GM12878 (cell line): ENCODE results near the gene PLA2G4E. TPM values are rescaled to one million over a fixed set of nuclear protein-coding genes. Genes with fewer than 3 reads are reported as not detected.

Experiments used
- ATAC-seq: fragments of 200-7000 bp; cut with Tn5 transposase; 3 replicates; pipeline ENCODE4 v1.9.1; 2020; ENCODE audit warnings: mild to moderate bottlenecking, moderate library complexity
- BruUV-seq: library from RNA; stranded (reverse); fragments of 400-500 nt; replicated peaks from 2 replicates; lab custom pipeline; 2021; lab: Mats Ljungman, UMichigan
- CTCF ChIA-PET: fragments of 300-600 bp; sonication (Branson Sonifier 250); formaldehyde crosslinking; extraction: SDS; loops from one replicate; lab custom pipeline; 2021; ENCODE audit warnings: inconsistent platforms; lab: Yijun Ruan, JAX
- POLR2A ChIA-PET: fragments of 350-600 bp; formaldehyde crosslinking; extraction: SDS; loops from one replicate; lab custom pipeline; 2021; ENCODE audit warnings: inconsistent platforms; lab: Charles Lee
- RAD21 ChIA-PET: fragments of 300-600 bp; sonication (Branson Sonifier 250); formaldehyde crosslinking; loops from one replicate; lab custom pipeline; 2023; ENCODE audit warnings: antibody characterized with exemption; ENCODE audit not compliant: unreplicated experiment; lab: Charles Lee
- SMC1A ChIA-PET: fragments of 300-600 bp; sonication (Branson Sonifier 250); formaldehyde crosslinking; loops from one replicate; lab custom pipeline; 2023; ENCODE audit not compliant: unreplicated experiment, uncharacterized antibody; lab: Charles Lee
- DNase-seq: peaks from one replicate; pipeline ENCODE4 v3.0.0-alpha.2; 2011; ENCODE audit warnings: low read depth, low spot score
- FAIRE-seq: peaks from 3 replicates; lab custom pipeline; 2011; peaks lifted over from hg19 to GRCh38; lab: Jason Lieb, UNC
- H2AFZ ChIP-seq: 2 replicates; pipeline ENCODE4 v1.6.0; 2011; ENCODE audit warnings: low read depth, low read length, control low read depth; ENCODE audit not compliant: control insufficient read depth
- H3K27ac ChIP-seq: 2 replicates; pipeline ENCODE4 v1.5.1; 2011; ENCODE audit warnings: control low read depth; ENCODE audit not compliant: control insufficient read depth, insufficient read depth
- H3K27me3 ChIP-seq, 2 experiments: replicated peaks in 1 of 2; 2 replicates each; pipeline versions ENCODE4 v1.6.0 to v1.6.1; 2011; ENCODE audit warnings: low read length in 1 of 2; ENCODE audit not compliant: control insufficient read depth in 2 of 2, insufficient read depth in 2 of 2
- H3K36me3 ChIP-seq, 2 experiments: 2 replicates each; pipeline ENCODE4 v1.5.1; 2011; ENCODE audit warnings: low read length in 1 of 2; ENCODE audit not compliant: control insufficient read depth in 2 of 2, insufficient read depth in 2 of 2
- H3K4me1 ChIP-seq: 2 replicates; pipeline ENCODE4 v1.6.1; 2011; ENCODE audit warnings: mild to moderate bottlenecking, low read length, moderate library complexity, mixed read lengths; ENCODE audit not compliant: control insufficient read depth, insufficient read depth
- H3K4me2 ChIP-seq: 2 replicates; pipeline ENCODE4 v1.6.0; 2011; ENCODE audit warnings: control low read depth; ENCODE audit not compliant: control insufficient read depth, insufficient read depth
- H3K4me3 ChIP-seq: fragments of 200-600 bp; sonication (generic); 2 replicates; pipeline ENCODE4 v1.5.1; 2016
- H3K79me2 ChIP-seq: 2 replicates; pipeline ENCODE4 v1.6.0; 2011; ENCODE audit warnings: low read length; ENCODE audit not compliant: control insufficient read depth, insufficient read depth
- H3K9ac ChIP-seq: 2 replicates; pipeline ENCODE4 v1.8.0; 2011; ENCODE audit warnings: low read length, control low read depth, mixed read lengths; ENCODE audit not compliant: control insufficient read depth, insufficient read depth
- H3K9me3 ChIP-seq: replicated peaks from 3 replicates; pipeline ENCODE4 v1.5.1; 2011; ENCODE audit warnings: mild to moderate bottlenecking, low read length; ENCODE audit not compliant: control insufficient read depth, insufficient read depth
- H4K20me1 ChIP-seq: 2 replicates; pipeline ENCODE4 v1.6.0; 2011; ENCODE audit not compliant: control insufficient read depth, insufficient read depth
- ATF7 ChIP-seq: fragments of 450-650 bp; IDR thresholded peaks from 2 replicates; pipeline ENCODE4 v1.6.1; 2016; ENCODE audit warnings: low read depth, mild to moderate bottlenecking
- TCF3 ChIP-seq: IDR thresholded peaks from 2 replicates; pipeline ENCODE4 v1.6.1; 2012; ENCODE audit warnings: low read depth, mild to moderate bottlenecking, low read length, borderline replicate concordance; ENCODE audit not compliant: insufficient read depth
- WGBS: methylation state at CpG from one replicate; pipeline ENCODE4 v1.1.6; 2016; ENCODE audit warnings: low lambda C conversion rate; ENCODE audit not compliant: insufficient replicate concordance, insufficient coverage; ENCODE audit errors: missing lambda C conversion rate; 5-methylcytosine and 5-hydroxymethylcytosine counted together
- in situ Hi-C: fragments of 300-500 bp; cut with MboI; formaldehyde crosslinking; loops from 9 replicates; pipeline ENCODE4 v1.14.3; 2018; ENCODE audit warnings: mixed read lengths
- intact Hi-C: fragments of 100-400 bp; cut with micrococcal nuclease; formaldehyde crosslinking; loops from one replicate; pipeline ENCODE4 v1.14.2; 2022; ENCODE audit not compliant: unreplicated experiment
- polyA plus RNA-seq, 11 experiments: library from polyadenylated mRNA; depleted of rRNA in 4 of 11; unstranded in 6 of 11; stranded (reverse) in 5 of 11; fragments of >200 nt; fragmentation: Nextera tagmentation in 4 of 11; fragmentation: Illumina TruSeq in 1 of 11; extraction: Ambion mirVana in 4 of 11; extraction: Trizol in 1 of 11; gene quantifications; 1 replicate in 1 of 11; 2 replicates in 10 of 11; pipeline versions ENCODE4 v1.2.1 to v1.2.3, GENCODE V29; 2011 to 2016; ENCODE audit warnings: inconsistent platforms in 2 of 11, missing spikeins in 2 of 11, low read depth in 1 of 11
- total RNA-seq, 4 experiments: library from RNA; depleted of rRNA in 3 of 4; stranded (reverse); fragments of >200 nt in 3 of 4; fragmentation: Illumina TruSeq in 1 of 4; extraction: Trizol in 1 of 4; gene quantifications; 2 replicates each; pipeline versions ENCODE4 v1.2.1 to v1.2.3, GENCODE V29; 2013 to 2021
- TF ChIP-seq, protein P1 (sequence below): IDR thresholded peaks from 2 replicates; pipeline ENCODE4 v1.6.1; 2011; ENCODE audit warnings: borderline replicate concordance, low read depth, mild to moderate bottlenecking, moderate library complexity, low read length; ENCODE audit not compliant: insufficient read depth, poor library complexity, severe bottlenecking
- TF ChIP-seq, protein P2 (sequence below): IDR thresholded peaks from 2 replicates; pipeline ENCODE4 v1.6.1; 2011; ENCODE audit warnings: mild to moderate bottlenecking, low read depth, low read length, moderate library complexity; ENCODE audit not compliant: insufficient replicate concordance

Gene PLA2G4E
- total and polyA plus RNA-seq, 10 of the 15 experiments (the other 5 are each of a cell fraction or from before 2014, with no cell fraction given) = 0.05 to 0.32 (median 0.06) TPM; not detected in 5

DNA sequence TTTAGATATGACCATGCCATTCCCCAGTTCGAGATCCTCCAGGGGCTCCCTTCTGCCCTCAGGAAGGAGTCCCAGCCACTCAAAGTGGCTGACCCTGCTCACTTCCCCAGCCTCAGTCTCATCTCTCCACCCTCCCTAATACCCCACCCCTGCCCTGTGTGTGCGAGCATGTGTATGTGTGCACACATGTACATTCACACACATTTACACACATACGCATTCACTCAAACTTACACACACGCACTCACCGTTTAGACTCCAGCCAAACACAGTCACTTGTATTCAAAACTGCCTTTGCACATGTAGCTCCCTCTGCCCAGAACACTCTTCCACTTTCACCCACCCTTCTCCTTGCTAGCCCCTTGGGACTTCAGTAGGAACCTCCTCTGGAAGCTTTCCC lies 11.4 kb downstream of the PLA2G4E start:
- Histone ChIP-seq H3K4me2 (no peak overlapping the region), H3K79me2 (no peaks in the 10 kb centered on the region), H3K4me3 (no peak overlapping the region), H3K27ac (no peak overlapping the region), H4K20me1 (no peaks in the 10 kb centered on the region), H3K36me3 (no peaks in the 10 kb centered on the region), H3K4me1 (peaks cover 9% of the 10 kb centered on the region), H3K9ac (no peak overlapping the region), H3K27me3 (no peaks in the 10 kb centered on the region), H3K9me3 (no peaks in the 10 kb centered on the region), H2AFZ (no peak overlapping the region)
- no TSS peak for BruUV-seq
- intact Hi-C loops (no loop called here), in situ Hi-C loops (no loop called here)
- CTCF ChIA-PET = interaction anchor here (1.1 kb wide), 1 partner anchor 19 kb away, joined by 4 read pairs; no protein-coding TSS in a partner anchor
- POLR2A ChIA-PET = no interaction called here
- TF ChIP-seq, protein P1, sequence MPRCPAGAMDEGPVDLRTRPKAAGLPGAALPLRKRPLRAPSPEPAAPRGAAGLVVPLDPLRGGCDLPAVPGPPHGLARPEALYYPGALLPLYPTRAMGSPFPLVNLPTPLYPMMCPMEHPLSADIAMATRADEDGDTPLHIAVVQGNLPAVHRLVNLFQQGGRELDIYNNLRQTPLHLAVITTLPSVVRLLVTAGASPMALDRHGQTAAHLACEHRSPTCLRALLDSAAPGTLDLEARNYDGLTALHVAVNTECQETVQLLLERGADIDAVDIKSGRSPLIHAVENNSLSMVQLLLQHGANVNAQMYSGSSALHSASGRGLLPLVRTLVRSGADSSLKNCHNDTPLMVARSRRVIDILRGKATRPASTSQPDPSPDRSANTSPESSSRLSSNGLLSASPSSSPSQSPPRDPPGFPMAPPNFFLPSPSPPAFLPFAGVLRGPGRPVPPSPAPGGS = peak; percentile 97
- no peak for TF ChIP-seq ATF7
- TF ChIP-seq, protein P2, sequence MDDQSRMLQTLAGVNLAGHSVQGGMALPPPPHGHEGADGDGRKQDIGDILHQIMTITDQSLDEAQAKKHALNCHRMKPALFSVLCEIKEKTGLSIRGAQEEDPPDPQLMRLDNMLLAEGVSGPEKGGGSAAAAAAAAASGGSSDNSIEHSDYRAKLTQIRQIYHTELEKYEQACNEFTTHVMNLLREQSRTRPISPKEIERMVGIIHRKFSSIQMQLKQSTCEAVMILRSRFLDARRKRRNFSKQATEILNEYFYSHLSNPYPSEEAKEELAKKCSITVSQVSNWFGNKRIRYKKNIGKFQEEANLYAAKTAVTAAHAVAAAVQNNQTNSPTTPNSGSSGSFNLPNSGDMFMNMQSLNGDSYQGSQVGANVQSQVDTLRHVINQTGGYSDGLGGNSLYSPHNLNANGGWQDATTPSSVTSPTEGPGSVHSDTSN = peak; percentile 36
- TF ChIP-seq TCF3 = peak; percentile 67; the same call in 1 of the 2 replicates
- DNase-seq (no peak), ATAC-seq (no peak), FAIRE-seq (no peak)
- RAD21 ChIA-PET = no interaction called here
- WGBS = 85% methylated on average over 5 of the region's 5 CpGs
- SMC1A ChIA-PET = interaction anchor here (1.3 kb wide), 1 partner anchor 20 kb away, joined by 4 read pairs; no protein-coding TSS in a partner anchor
